Measurements from ENCODE around the gene TRIM66. TPM values are rescaled to one million over a fixed set of nuclear protein-coding genes. Genes with fewer than 3 reads are reported as not detected.

TRIM66 gene
- polyA plus RNA-seq, 2 of the 4 experiments (the other 2 are of a cell fraction): 2.5 to 9.8 TPM

DNA sequence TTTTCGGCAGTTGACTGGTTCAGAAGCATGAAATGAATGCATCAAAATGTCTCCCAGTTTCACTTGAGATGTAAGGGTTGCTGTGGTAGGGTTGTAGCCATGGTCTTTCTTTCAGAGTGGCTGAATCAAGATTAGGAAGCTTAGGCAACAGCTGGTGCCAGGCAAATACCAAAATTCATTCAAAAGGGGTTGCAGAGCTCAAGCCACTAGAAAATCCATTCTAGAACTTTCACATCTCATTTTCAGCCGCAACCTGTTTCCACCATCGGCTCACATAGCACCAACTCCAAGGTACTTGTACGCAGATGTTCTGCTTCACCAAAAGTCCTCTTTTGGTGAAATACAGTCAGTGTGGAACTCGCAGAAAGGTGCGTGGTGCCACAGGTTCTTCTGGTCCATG is 48.0 kb downstream of the TRIM66 start:
- no peak for FAIRE-seq
- Histone ChIP-seq H3K27ac (no peak overlapping the region), H3K4me1 (peaks cover 7% of the 10 kb centered on the region; the same call in 1 of the 3 replicates), H3K4me3 (no peak overlapping the region), H3K9me3 (no peaks in the 10 kb centered on the region), H3K4me2 (no peak overlapping the region)
- DNase-seq (ENCODE audit: low read depth in 1 of 2, low spot score in 1 of 2): no peak
- ATAC-seq: no peak
- WGBS (ENCODE audit: missing lambda C conversion rate): 92% methylated on average over 6 of the region's 6 CpGs
- POLR2A ChIA-PET: no interaction called here
- CTCF ChIA-PET: interaction anchor here (1.6 kb wide), 1 partner anchor 411 kb away, joined by 4 read pairs; no protein-coding TSS in a partner anchor
- TF ChIP-seq, protein P1, sequence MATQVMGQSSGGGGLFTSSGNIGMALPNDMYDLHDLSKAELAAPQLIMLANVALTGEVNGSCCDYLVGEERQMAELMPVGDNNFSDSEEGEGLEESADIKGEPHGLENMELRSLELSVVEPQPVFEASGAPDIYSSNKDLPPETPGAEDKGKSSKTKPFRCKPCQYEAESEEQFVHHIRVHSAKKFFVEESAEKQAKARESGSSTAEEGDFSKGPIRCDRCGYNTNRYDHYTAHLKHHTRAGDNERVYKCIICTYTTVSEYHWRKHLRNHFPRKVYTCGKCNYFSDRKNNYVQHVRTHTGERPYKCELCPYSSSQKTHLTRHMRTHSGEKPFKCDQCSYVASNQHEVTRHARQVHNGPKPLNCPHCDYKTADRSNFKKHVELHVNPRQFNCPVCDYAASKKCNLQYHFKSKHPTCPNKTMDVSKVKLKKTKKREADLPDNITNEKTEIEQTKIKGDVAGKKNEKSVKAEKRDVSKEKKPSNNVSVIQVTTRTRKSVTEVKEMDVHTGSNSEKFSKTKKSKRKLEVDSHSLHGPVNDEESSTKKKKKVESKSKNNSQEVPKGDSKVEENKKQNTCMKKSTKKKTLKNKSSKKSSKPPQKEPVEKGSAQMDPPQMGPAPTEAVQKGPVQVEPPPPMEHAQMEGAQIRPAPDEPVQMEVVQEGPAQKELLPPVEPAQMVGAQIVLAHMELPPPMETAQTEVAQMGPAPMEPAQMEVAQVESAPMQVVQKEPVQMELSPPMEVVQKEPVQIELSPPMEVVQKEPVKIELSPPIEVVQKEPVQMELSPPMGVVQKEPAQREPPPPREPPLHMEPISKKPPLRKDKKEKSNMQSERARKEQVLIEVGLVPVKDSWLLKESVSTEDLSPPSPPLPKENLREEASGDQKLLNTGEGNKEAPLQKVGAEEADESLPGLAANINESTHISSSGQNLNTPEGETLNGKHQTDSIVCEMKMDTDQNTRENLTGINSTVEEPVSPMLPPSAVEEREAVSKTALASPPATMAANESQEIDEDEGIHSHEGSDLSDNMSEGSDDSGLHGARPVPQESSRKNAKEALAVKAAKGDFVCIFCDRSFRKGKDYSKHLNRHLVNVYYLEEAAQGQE (IDR thresholded peaks at IDR 0.05): no peak
- no peak for TF ChIP-seq JUNB (IDR thresholded peaks at IDR 0.05)

DNA sequence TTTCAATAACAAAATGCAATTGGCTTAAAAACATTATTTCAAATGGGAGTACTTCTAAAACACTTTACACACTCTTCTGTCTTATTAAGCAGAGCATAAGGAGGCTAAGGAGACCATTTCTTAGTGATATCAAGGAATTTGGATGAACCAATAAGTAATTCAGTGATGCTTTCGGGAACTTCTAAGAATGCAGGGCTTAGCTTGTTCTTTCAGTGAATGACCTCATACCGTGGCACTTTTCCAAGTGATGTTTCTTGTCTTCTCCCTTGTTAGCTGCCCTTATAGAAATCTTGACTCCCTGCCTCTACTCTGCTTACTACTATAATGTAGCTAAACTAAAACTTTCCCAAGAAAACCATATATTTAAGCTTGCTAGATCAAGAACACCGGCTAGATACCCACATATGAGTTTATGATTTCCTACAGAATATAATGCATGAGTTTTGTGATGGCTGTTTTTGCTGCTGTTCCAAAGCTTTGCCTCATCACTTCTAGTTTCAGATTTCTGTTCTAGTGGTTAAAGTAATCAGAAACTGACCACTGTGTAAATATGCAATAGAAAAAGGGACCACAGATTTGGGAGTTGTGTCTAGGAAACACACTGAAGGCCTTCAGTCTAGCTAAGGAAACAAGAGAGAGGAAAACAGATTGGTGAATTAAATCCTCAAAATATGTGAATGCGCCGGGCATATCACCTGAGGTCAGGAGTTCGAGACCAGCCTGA is 50.9 kb downstream of the TRIM66 start:
- 87% methylated on average over 6 of the region's 6 CpGs for WGBS (ENCODE audit: missing lambda C conversion rate)
- H3K4me1 ChIP-seq: peaks cover 7% of the 10 kb centered on the region; the same call in 1 of the 3 replicates
- H3K4me3 ChIP-seq: no peak overlapping the region
- FAIRE-seq (no peak), DNase-seq (ENCODE audit: low read depth in 1 of 2, low spot score in 1 of 2) (no peak), ATAC-seq (no peak)
- no peaks in the 10 kb centered on the region for H3K9me3 ChIP-seq
- H3K27ac ChIP-seq: no peak overlapping the region
- TF ChIP-seq EP300 (IDR thresholded peaks at IDR 0.05) (no peak), HOXB5 (CRISPR knock-in tag; IDR thresholded peaks at IDR 0.05) (no peak), SMC3 (IDR thresholded peaks at IDR 0.05) (no peak), USF2 (IDR thresholded peaks at IDR 0.05) (no peak), CTCF (IDR thresholded peaks at IDR 0.05) (no peak), MAFK (IDR thresholded peaks at IDR 0.05; ENCODE audit: partially characterized antibody) (no peak), CHD4 (IDR thresholded peaks at IDR 0.05; ENCODE audit: borderline replicate concordance) (no peak), ATOH8 (CRISPR knock-in tag; IDR thresholded peaks at IDR 0.05; ENCODE audit: low read depth) (no peak), HOXB13 (CRISPR knock-in tag; IDR thresholded peaks at IDR 0.05; ENCODE audit: low read depth) (no peak), HOXA7 (CRISPR knock-in tag; IDR thresholded peaks at IDR 0.05) (no peak), FOSL2 (IDR thresholded peaks at IDR 0.05) (no peak), FOSL2 (CRISPR knock-in tag; IDR thresholded peaks at IDR 0.05) (no peak), PBX3 (IDR thresholded peaks at IDR 0.05) (no peak), MAZ (IDR thresholded peaks at IDR 0.05; ENCODE audit: borderline replicate concordance, low read depth, low read length) (no peak), TP53 (CRISPR knock-in tag; IDR thresholded peaks at IDR 0.05) (no peak), CBX2 (IDR thresholded peaks at IDR 0.05; ENCODE audit: borderline replicate concordance, low read depth) (no peak)
- TF ChIP-seq, protein P2, sequence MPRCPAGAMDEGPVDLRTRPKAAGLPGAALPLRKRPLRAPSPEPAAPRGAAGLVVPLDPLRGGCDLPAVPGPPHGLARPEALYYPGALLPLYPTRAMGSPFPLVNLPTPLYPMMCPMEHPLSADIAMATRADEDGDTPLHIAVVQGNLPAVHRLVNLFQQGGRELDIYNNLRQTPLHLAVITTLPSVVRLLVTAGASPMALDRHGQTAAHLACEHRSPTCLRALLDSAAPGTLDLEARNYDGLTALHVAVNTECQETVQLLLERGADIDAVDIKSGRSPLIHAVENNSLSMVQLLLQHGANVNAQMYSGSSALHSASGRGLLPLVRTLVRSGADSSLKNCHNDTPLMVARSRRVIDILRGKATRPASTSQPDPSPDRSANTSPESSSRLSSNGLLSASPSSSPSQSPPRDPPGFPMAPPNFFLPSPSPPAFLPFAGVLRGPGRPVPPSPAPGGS (IDR thresholded peaks at IDR 0.05): no peak
- H3K4me2 ChIP-seq: no peak overlapping the region
- POLR2A ChIA-PET: no interaction called here
- CTCF ChIA-PET: interaction anchor here (1.1 to 1.7 kb wide), 4 partner anchors 8 to 328 kb away, joined by 3 to 4 read pairs (median 4); no protein-coding TSS in a partner anchor
